GM12872 (cell line): Measurements from ENCODE around the gene APOBEC3B.

Source experiments
- CTCF ChIP-seq: IDR thresholded peaks from 3 replicates; pipeline ENCODE4 v1.5.1; 2011; ENCODE audit warnings: low read depth, mild to moderate bottlenecking, low read length, moderate library complexity; ENCODE audit not compliant: insufficient read depth

Gene APOBEC3B

GRCh38 chr22:38957046-38957770 lies 24.9 kb upstream of the APOBEC3B start, which contains the start of gene APOBEC3A:
Gene APOBEC3A (plus strand): TSS chr22:38957609. CDS start chr22:38957692, 83 bp downstream.
- no peak for TF ChIP-seq CTCF

DNA sequence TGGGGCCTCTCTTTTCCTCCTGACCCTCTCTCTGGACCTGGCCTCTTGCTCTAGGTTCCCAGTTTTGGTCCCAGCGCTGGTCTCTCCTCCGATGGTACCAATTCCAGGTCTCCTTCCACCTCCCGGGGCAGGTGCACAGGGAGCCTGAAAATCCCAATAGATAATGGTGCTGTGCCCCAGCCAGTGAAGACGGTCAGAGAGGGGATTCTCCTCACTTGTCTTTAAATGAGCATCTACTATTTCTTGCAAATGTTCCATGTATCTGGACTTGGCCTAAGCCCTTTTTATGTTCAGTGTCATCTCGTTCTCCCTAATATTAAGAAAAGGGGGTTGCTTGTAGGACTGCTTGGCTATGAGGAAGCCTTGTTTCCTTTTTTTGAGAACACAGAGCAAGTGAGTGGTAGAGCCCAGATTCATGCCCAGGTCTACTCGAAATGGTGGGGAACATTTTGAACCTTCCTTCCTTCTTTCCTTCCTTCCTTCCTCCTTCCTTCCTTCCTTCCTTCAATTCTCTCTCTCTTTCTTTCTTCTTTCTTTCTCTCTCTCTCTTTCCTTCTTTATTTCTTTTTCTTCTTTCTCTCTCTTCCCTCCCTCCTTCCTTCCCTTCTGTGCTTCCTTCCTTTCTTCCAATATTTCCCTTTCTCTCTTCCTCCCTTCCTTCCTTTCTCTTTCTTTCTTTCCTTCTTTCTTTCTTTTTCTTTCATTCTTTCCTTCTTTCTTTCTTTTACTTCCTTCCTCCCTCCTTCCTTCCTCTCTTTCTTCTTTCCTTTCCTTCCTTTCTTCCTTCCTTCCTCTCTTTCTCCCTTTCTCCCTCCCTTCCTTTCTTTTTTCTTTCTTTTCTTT lies 24.1 kb upstream of the APOBEC3B start:
- no peak for TF ChIP-seq CTCF

DNA sequence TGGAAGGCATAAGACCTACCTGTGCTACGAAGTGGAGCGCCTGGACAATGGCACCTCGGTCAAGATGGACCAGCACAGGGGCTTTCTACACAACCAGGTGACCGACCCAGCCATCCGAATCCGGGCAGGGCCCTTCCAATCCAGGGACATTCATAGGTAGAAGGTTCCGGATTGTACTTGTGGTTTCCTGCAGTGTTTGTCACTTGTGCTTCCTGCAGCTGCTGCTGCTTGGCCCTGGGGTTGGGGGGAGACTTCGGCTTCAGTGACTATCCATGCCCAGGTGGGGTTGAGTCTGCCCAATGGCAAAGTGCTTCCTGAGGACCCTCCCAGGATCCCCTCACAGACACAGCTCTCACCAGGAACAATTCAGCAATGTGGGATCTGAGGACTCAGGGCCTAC lies 22.6 kb upstream of the APOBEC3B start:
- no peak for TF ChIP-seq CTCF

- no peak for TF ChIP-seq CTCF
These were observed 18.3 kb upstream of the APOBEC3B start for GRCh38 chr22:38963872-38964271.

- TF ChIP-seq CTCF, result no peak
These were observed 17.8 kb upstream of the APOBEC3B start for GRCh38 chr22:38964306-38964705.

DNA sequence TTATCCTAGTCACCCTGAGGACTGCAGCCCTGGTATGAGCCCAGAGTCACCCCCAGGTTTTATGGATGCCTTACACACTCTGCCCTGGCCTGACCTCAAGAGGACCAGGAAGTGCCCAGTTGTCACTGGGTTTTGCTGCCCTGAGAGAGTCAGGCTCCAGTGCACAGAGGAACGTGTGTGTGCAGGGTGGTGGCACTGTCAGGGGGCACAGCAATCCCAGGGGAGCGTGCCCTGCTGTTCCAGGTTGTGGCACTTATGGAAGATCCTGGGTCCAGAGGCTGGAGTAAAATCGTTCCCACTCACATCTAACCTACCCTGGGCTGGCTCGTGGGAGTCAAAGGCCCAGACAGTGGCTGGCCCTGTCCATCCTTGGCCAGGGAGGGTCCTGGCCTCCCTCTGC lies 17.2 kb upstream of the APOBEC3B start:
- no peak for TF ChIP-seq CTCF

DNA sequence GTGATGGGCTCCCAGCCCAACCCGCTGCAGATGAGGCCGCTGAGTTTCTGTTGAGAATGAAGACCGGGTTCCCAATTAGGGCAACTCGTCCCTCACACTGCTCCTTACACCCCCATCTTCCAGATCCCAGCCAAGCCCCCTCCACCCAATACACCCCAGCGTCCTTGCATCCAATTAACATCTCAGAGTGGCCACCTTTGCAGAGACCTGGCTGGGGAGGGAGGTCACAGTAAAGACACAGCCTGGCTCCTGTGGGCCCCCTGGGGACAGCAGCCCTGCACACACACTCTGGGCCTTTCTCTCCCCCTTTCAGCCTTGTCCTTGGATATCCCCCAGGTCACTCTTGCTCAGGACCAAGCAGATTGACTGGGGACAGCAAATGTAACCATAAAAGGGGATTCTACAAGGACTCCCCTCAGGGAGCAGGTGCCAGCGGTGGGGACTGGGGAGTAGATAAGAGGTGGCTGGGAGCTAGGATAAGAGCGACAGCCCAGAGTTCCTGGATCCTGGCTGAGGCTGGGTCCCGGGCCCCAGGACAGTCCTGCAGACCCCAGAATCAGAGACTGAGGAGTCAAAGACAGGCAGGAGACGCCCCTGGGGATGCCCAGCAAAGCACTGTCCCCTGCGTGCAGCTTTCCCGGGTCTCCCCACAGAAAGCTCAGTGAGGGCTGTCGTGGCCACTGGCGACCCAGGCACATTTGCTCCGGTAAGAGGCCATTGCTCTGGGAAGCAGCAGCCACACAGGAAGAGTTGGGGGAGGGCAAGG lies 16.4 kb upstream of the APOBEC3B start:
- no peak for TF ChIP-seq CTCF
